GM21825 (cell line): Measurements from ENCODE around the gene RASA2.
"Not testable (repeated sequence)": the region's sequence is repeated elsewhere in the genome, so short reads cannot be mapped to it uniquely, and the experiment has no call there.

Experiments
- ATAC-seq: cut with Tn5 transposase; IDR thresholded peaks from one replicate; pipeline ENCODE4 v1.9.1; 2021; ENCODE audit warnings: mild to moderate bottlenecking, moderate library complexity; ENCODE audit not compliant: unreplicated experiment

RASA2 gene

DNA sequence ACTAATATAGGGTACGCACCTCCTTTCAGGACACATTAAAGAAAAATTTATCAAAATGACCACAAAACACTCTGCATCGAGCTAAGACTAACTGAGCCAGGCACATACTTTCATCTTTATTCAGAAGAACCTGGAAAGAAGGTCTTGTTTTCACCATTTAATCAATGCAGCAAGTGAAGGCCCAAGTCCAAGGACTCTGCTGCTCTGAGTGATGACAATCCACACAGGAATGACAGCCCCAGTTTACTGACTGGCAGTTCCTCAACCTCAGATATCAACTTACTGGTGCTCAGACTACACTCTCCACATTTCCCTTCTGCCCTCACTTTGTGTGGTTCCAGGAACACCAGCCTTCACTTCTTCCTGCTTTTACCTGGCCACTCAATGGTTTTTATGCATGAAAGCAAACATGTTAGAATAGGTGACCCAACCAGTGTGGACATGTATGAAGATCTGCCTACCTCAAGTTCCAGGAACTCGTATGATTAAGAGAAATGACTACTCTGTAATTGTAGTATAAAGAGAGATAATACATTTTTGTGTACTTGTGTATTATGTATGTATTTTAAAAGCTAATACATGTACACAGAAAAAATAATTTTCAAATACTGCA, 29.1 kb upstream of the RASA2 start:
- ATAC-seq: no peak

DNA sequence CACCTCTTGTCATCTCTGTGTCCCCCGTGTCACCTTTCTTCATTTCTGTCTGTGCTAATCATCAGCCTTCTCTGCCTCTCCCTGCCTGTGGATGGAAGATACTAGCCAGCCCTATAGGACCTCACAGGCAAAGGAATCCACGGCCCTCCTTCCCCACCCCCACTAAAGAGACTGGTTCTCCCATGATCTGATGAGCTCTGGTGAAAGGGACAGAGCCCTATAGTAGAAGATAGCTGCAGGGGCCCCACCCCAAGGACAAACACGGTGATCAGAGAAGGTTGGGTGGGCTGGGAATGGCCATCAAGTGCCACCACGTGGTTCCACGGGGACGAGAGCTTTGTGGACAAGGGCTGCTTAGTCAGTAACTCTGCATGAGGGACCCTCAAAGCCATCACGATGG, 27.8 kb upstream of the RASA2 start:
- no peak for ATAC-seq

DNA sequence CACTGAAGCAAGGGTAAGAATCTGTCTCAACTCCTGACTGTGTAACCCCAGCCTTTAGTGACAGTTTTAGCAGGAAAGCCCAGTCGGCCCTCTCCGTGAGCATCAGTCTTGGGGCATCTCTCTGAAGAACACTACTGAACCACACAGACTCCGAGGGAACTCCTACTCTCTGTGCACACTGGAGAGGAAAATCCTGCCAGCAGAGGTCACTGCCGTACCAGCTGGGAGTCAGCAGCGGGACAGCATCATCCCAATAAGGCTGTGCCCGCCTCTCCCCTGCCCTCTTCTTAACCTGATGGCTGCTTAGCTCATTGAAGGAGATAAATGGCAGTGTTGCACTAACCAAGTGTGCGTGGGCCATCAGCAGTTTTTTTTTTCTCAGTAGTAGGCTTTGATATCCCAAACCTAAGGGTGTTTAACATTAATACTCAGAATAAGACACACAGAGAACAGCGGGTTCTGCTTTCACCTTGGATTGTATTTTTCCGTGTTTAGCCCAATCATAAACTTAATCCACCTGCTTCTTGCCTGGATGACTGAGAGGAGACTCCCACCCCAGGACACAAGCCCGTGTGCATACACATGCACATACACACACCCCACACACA, 26.6 kb upstream of the RASA2 start:
- ATAC-seq: peak; percentile 87

DNA sequence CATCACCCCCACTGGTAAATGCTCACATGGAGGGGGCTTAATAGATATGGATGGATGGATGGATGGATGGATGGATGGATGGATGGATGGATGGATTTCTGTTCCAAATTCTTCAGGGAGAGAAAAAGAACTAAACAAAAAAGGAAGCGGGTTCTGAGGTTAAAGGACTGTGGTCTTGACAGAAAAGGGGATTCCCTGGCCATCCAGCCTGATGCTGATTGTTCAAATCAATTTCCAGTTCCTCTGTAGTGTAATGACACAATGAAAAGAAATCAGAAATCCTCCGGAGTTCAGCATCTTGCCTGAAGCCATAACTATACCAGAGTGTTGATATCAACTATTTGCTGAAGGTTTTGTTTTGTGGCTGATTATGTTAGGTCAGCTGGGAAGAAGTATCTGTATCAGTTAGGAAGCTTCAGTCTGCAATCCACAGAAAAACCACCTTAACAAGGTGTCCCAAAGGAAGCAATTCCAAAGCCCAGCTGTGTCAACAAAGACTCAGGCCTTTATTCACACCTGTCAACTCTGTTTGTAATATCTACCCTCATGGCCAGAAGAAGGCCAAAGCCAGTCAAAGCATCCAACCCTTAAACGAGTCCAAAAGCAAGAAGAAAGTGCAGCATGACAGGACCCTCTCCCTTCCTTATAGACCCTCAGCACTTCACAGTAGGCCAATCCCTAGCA, 24.5 kb upstream of the RASA2 start:
- no peak for ATAC-seq

DNA sequence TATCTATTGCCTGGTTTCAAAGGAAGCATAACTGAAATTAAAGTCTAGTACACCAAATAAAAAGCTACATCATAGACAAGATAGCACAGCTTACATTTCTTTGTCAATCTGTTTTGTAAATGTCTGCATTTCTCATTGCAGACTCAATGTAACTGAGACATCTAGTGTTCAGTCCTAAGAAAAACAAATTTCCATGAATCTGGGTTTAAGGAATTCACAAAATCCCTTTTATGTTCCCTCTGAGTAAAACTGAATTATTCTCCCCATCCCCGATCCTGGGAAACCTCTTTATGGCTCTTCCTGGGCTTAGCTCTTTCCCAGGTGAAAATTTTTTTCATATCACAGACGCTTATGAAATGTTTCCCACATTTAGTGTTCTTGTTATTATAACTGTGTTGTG, 21.6 kb upstream of the RASA2 start:
- no peak for ATAC-seq

DNA sequence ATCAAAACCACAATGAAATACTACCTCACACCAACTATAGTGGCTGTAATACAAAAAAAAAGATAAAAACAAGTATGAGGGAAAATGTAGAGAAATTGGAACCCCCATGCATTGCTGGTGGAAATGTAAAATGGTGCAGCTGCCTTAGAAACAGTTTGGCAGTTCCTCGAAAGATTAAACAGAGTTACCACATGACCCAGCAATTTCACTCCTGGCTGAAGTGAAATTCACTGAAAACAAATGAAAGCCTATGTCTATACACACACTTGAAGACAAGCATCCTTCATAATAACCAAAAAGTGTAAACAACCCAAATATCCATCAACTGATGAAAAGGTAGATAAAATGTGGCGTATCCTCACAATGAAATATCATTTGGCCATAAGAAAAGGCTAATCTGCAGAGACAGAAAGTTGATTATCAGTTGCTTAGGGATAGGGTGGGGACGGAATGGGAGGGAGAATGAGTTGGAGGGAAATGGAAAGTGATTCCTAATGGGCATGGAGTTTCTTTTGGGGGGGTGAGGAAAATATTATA, 20.1 kb upstream of the RASA2 start:
- ATAC-seq: no peak

DNA sequence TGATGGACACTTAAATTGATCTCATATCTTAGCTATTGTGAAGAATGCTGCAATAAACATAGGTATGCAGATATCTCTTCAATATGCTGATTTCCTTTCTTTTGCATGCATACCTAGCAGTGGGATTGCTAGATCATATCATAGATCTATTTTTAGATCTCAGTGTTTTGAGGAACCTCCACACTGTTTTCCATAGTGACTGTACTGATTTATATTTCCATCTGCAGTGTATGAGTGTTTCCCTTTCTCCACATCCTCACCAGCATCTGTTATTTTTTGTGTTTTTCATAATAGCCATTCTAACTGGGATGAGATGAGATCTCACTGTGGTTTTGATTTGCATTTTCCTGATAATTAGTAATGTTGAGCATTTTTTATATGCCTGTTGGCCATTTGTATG, 17.1 kb upstream of the RASA2 start:
- no peak for ATAC-seq

DNA sequence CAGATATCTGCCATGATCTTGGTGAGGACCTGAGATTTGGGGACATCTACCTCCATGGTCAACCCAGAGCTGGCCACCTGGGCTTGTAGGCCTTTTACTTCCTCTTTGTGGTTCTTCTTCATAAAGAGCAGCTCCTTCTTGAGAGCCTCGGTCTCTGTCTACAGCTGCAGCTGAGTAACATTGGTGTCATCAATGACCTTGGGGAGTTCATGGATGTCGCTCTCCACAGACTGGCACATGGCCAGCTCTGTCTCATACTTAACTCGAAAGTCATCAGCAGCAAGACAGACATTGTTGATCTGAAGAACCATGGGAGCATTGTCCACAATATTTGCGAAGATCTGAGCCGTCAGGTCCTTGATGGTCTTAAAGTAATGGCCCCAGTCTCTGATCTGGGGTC, 15.7 kb upstream of the RASA2 start:
- ATAC-seq: no peak

DNA sequence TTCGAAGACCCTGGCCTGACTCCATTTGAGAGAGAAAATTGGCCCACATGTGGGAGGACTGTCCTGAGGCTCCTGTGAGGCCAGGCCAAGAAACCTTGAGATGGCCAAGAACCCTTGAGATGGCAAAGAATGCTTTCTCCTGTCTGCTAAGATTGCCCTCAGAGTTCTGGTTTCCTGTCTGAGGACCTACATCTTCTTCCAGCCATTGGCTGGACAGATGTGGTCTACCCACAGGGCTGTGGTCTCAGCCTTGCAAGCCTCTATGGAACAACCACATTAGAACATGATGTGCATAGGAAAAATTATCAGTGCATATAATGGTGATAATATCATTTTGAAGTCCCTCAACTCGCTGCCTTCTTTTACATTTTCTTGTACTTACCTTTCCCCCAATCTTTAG, 10.8 kb upstream of the RASA2 start:
- ATAC-seq: no peak

DNA sequence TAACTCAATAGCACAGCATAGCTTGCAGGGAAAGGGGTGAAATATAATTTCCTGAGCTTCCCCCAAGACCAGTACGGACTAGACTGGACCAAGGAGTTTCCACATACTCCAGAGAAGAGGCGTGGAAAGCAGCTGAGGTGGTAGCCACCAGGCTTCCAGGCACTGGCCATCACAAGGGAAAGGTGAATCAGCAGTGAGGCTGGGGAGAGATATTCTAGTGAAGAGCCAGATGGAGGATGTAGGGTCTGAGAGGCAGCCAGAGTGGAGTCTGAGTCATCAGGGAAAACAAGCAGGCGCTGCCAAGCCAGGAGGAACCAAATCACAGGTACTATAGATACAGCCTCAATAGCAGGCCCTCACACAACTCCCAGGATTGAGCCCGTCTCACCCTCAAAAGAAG, 9.6 kb upstream of the RASA2 start:
- no peak for ATAC-seq

DNA sequence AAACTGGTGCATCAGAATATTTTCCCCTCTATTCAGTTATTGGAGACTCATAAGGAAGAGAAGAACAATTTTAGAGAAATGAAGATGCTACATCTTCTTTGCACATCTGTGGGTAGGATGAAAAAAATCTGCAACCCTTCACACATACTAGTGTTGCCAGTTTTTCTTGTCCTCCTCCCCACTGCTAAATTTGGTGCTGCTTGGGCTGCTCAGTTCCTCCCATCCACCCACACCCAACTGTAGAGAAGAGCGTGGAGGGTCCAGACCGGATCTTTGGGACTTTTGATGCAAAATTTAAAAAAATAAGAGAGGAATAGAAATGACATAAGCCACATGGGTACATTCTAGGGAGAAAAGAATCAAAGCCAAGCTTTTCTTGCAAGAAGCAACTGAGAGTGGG, 8.7 kb upstream of the RASA2 start:
- no peak for ATAC-seq

DNA sequence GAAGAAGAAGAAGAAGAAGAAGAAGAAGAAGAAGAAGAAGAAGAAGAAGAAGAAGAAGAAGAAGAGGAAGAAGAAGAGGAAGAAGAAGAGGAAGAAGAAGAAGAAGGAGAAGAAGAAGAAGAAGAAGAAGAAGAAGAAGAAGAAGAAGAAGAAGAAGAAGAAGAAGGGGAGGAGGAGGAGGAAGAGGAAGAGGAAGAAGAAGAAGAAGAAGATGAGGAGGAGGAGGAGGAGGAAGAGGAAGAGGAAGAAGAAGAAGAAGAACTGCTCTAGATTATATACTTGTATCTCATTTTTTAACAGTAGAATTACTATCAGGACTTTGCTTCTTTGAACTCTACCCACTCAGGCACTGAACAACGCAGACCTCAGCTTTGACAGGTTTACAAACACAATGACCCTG, 8.0 kb upstream of the RASA2 start:
- not testable (repeated sequence) for ATAC-seq

DNA sequence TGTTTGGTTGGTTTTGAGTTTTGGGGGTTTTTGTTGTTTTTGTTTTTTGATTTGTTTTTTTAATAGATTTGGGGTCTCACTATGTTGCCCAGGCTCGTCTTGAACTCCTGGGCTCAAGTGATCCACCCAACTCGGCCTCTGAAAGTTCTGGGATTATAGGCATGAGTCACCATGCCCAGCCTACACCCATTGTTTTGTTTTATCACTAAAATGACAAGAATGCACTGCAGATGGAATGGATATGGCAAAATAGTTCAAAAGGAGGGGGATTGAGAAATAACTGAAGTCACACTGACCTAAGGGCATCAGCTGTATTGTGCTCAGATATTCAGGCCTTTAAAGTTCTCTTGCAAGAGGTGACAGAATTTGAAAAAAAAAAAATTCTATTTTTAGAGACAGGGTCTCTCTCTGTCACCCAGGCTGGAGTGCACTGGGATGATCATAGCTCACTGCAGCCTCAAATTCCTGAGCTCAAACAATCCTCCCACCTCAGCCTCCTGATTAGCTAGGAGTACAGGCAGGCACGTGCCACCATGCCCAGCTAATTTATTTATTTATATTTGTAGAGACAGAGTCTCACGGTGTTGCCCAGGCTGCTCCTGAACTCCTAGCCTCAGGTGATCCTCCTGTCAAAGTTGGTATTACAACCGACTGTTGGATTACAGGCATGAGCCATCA, 4.4 kb upstream of the RASA2 start:
- ATAC-seq: no peak

DNA sequence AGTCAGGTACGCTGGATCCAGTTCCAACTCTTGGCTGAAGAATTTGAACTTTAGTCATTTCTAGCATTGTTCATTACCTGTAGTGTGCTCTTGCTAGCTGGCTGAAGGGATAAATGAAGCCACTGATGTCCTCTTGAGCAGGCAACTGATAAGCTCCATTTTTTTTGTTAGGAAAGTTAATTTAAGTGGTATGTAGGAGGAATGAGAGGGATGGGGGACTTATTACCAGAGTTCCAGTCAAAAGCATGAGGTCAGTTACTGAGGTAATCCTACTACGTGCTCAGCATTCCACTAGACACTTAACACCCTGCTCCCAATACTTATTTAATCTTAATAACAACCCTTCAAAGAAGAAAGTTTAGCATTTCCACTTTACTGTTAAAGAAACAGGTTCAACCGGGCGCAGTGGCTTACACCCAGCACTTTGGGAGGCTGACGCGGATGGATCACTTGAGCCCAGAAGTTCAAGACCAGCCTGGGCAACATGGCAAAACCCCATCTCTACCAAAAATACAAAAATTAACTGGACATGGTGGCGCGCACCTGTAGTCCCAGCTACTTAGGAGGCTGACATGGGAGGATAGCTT, 2.0 kb upstream of the RASA2 start:
- no peak for ATAC-seq

DNA sequence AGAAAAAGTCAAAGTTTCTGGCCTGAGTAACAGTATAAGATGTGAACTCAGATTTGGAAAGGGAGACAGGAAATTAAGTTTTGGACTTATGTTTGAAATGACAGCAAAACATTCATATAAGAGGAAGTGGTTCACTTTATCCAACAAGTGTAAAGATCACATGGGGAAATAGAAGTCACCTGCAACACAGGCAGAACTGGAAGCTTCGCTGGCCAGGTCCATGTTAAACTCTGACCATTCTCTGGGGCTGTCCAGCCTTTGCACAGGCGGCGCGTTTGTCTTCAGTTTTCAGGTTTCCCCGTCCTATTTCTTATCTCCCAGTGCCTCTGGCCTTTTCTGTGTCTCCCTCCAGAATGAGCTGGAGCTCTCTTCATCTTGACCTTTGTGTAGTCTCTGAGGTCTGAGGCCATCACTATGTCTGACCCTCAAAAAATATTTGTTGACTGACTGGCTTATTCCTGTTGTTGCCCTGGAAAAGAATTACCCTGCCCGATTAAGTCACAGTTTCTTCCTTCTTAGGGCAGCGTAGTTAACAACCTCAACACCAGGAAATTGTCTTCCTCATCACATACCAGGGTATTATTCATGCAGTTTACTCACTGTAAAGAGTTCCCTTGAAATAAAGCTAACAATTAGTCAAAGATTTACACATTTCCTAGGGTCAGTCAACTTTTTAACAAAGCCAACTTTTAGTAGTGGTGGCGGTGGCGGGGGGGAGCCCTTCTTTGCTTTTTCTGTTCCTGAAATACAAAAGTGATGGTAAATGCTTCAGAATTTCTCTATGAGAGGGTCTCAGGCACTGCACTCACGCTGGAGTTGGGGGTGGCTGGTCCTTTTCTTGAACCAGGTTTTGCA, 959 bp upstream of the RASA2 start:
- ATAC-seq: no peak

DNA sequence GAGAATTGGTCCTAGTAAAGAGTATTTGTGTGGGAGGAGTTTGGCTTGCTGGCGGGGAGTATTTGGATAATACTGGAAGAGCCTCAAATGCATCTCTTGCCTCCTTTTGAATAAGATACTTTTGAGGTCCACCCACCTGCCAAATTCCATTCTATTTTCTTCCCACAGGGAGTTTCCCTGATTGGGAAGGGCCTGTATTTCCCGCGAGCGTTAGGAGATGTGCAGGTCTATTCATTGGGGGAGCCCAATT, 406 bp upstream of the RASA2 start:
- ATAC-seq: no peak

DNA sequence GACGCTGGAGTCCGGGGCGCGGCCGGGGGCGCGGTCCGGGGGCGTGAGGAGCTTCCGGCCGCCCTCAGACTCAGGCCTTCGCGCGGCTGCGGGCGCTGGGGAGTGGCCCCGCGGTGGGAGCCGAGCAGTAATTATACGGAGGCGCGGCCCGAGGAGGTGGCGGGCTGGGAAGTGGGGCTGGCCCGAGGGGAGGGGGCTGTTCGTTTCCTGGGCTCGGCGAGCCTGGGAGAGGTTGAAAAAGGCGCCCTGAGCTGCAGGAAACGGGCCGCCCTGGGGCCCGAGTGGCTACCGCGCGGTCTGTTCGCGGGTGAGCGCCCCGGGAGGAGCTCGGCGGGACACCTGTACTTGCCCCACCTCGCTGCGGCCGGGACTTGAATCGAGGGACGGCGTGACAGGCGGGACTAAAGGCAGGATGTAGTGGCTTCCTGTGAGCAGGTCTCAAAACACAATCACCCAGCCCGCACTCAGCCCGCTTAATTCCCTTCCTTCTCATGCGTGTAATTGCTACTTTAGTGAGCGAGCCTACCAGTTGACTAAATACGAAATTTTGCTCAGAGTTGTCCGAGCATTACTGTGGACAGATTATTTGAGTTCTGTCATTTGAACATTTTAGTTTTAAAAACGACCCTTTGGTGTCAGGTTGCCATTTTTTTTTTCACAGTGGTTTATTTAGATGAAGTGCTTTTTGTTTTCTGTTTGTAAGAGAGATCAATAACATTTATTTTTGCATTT, 860 bp downstream of the RASA2 start:
- ATAC-seq: peak; percentile 69

DNA sequence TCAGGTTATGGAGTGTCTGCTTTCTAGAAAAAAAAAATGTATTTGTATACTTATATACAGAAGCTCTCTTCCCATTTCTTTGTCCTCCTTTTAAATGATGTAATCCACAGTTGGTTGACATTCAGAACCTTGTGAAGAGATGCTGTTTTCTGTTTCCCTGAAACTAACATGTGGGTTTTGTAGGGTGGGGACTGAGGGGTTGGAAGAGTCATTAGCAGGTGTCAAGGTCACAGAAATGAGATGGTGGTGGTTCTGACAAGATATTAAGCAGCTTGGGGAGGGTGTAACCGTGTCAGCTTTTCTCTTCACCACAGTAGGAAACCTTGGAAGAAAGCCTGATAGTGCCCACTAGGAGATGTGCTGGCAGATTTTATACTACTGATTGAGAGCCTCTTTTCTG, 2.4 kb downstream of the RASA2 start:
- ATAC-seq: no peak

DNA sequence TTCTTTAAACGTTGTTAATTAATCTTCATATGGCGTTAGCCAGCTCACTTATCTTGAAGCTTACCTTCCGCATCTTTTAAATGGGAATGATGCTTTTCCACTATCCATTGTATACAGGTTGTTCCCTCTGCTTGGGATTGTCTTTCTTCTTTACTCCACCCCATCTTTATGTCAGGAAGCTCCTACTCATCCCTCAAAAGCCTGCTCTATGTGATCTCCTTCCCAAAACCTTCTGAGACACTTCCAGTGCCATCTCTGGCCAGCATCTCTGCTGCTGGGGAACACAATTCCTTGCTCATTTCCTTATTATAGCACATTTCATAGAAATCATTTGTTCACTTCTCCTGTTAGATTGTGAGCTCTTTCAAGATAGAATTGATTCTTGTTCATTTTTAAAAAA, 4.3 kb downstream of the RASA2 start:
- ATAC-seq: no peak

DNA sequence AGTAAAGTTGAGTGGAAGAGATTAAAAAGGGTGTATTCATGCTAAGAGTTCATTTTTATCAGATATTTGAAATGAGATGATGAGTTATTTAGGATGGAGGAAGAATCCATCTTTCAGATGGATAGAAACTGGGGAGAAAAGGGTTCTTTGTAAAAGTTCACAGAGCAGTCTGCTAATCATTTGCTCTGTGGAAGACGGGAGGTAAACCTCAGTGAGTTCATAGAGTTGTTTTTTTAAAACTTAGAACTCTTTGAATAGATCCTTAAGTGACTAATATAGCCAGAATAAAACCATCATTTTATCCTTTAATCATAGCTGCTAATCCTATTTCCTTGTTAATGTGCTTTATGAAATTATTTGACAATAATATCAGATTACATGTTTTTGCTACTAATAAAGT, 5.1 kb downstream of the RASA2 start:
- ATAC-seq: no peak
